Skin epidermis (tissue), 12 donors: ENCODE results near the gene PRM2.

Experiments used
- H3K27ac ChIP-seq, 21 experiments: fragments of 200-600 bp; sonication (generic) in 11 of 21; one replicate each; pipeline ENCODE4 v1.5.0; 2020; ENCODE audit warnings: mild to moderate bottlenecking in 3 of 21, inconsistent platforms in 2 of 21, moderate library complexity in 2 of 21
- H3K4me3 ChIP-seq, 7 experiments: fragments of 200-600 bp; sonication (generic) in 2 of 7; one replicate each; pipeline ENCODE4 v1.5.0; 2020; ENCODE audit warnings: inconsistent platforms in 2 of 7, mild to moderate bottlenecking in 2 of 7, moderate library complexity in 1 of 7

PRM2 gene

GRCh38 chr16:11253009-11253994 lies 23.0 kb downstream of the PRM2 start:
- Histone ChIP-seq H3K4me3 (peak overlapping the region; percentile 52 to 85 (median 72)), H3K27ac (peak overlapping the region in 10 of 21 experiments; percentile 24 to 98 (median 94))

DNA sequence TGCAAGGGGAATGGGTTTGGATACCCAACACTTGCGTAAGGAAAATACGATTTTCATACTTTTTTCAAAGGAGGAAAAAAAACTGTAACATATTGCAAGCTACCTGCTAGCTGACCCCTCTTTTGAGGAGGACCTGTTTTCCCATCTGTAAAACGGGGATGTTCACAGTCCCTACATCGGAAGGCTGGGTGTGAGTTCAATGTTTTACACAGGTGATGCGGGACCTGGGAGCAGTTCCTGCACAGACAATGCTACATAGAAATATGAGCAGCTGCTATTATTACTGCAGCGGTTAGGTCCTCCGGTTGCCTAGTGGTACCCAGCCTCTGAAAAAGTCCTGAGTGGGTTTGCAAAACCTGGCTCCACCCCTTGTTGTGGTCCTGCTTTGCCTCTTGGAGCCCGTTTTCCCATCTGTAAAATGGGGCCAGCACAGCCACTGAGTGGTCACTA lies 23.8 kb downstream of the PRM2 start:
- Histone ChIP-seq H3K27ac (peak overlapping the region in 6 of 21 experiments; percentile 1 to 98 (median 35)), H3K4me3 (peak overlapping the region in 4 of 7 experiments; percentile 52 to 85 (median 76))

DNA sequence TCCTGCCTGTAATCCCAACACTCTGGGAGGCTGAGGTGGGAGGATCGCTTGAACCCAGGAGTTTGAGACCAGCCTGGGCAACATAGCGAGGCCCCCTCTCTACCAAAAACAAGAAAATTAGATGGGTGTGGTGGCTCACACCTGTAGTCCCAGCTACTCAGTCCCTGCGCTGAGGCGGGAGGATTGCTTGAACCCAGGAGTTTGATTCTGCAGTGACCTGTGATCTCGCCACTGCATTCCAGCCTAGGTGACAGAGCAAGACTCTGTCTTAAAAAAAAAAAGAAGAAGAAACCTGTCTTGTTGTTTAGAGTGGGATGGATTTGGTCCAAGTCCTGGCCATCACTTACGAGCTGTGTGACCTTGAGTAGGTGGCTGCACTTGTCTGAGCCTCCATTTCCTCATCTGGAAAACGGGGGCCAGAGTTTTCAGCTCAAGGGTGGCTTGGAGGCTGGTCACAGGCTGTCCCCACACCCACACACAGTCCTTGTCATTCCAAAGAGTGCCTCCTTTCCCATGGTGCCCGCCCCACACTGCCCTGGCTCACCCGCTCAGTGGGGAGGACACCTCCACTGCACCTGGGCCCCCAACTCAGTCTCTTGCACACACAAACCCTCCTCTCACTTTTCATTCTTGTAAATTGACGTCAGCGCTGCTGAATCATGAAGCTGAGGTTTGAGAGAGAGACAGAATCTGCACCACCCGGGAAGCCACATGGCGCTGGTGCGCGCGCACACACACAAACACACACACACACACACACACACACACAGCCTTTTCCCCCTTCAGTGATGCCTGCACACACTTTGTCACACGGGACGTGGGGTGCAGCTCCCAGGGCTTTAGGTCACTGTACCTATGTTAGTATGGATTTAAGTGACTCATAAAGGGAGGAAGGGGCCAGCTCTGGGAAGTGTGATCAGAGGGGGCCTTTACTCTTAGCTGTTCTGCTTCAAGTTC lies 24.5 kb downstream of the PRM2 start:
- Histone ChIP-seq H3K4me3 (peak overlapping the region in 2 of 7 experiments; percentile 69 to 83), H3K27ac (peak overlapping the region in 7 of 21 experiments; percentile 1 to 98 (median 46))

GRCh38 chr16:11250786-11251524 lies 25.3 kb downstream of the PRM2 start:
- Histone ChIP-seq H3K27ac (peak overlapping the region in 2 of 21 experiments; percentile 22 to 50), H3K4me3 (no peak overlapping the region)

- Histone ChIP-seq H3K27ac (no peak overlapping the region), H3K4me3 (no peak overlapping the region)
Measured at GRCh38 chr16:11250091-11250785, 26.0 kb downstream of the PRM2 start.

DNA sequence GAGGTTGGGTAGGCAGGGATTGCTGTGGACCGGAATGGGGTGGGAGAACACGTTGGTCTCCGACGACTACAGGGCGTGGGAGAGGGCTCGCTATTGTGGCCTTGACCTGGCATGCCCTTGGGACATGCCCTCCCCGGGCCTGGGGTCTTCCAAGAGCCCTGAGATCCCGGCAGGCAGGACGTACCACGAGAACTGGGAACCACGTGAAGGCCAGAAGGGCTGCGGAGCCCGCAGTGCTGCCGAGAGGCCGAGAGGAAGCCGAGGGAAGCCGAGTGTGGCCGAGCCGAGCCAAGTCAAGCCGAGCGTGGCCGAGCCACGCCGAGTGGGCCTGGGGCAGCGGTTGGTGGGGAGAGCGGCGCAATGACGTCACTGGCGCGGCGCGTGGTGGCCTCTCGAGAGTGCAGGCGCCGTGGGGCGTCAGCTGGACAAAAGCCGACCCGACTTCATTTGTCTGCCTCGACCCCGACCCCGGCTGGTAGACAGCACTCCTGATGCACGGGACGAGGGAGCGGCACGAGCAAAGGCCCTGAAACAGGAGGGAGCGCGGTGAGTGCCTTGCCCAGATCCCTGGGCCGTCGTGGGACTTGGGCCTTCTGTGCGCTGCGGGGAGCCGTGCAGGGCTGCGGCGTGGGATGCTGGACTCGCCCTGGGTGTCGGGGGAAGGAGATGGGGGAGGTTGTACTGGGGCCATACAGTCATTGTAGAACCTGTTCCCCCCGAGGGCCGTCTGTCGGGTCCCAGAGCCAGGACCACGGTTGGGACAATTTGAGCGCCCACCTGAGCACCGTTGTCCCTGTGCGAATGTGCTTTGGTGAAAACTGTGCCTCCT lies 26.8 kb downstream of the PRM2 start:
- Histone ChIP-seq H3K4me3 (no peak overlapping the region), H3K27ac (no peak overlapping the region)

DNA sequence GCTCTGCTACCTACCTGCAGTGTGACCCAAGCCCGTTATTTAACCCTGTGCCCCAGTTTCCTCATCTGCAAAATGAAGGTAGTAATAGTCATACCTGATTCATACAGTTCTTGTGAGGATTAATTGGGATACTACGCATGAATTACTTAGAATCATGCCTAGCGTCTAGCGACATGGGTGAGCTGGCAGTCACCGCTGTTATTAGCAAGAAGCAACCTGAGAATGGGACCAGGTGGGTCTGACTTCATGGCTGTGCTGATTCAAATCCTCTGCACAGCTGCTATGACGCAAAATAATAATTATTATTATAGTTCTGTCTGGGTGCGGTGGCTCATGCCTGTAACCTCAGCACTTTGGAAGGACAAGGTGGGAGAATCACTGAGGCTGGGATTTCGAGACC lies 28.1 kb downstream of the PRM2 start:
- no peak overlapping the region for H3K4me3 ChIP-seq
- no peak overlapping the region for H3K27ac ChIP-seq

GRCh38 chr16:11245988-11246387 lies 30.3 kb downstream of the PRM2 start:
- H3K27ac ChIP-seq, result no peak overlapping the region
- no peak overlapping the region for H3K4me3 ChIP-seq

GRCh38 chr16:11245222-11245737 lies 31.0 kb downstream of the PRM2 start:
- H3K27ac ChIP-seq, result no peak overlapping the region
- no peak overlapping the region for H3K4me3 ChIP-seq

- no peak overlapping the region for H3K27ac ChIP-seq
Measured at GRCh38 chr16:11242658-11243057, 33.6 kb downstream of the PRM2 start.

DNA sequence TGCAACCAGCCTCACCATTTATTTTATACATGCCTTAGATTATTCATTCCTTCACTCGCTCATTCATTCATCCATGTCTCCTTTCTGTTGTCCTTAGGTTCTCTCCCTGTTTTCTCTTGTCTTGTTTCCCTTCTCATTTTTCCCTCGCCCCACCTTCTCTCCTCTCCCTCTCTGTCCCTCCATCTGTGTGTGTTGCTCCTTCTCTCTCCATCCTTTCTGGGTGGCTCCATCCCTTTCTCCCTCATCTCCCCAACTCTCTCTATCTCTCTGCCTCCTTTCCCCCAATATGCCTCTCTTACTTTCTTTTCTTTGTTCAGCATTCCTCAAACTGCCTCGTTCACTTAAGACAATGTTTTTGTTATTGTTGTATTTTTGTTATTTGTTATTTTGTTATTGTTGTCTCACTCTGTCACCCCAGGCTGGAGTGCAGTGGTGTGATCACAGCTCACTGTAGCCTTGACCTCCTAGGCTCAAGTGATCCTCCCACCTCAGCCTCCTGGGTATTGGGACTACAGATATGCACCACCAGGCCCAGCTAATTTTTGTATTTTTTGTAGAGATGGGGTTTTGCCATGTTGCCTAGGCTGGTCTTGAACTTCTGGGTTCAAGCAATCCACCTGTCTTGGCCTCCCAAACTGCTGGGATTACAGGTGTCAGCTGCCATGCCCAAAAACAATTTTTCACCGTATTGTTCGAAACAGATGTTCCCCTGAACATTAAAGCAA lies 34.6 kb downstream of the PRM2 start:
- no peak overlapping the region for H3K27ac ChIP-seq
- no peak overlapping the region for H3K4me3 ChIP-seq

More at GRCh38 chr16:11242658-11243057, 33.6 kb downstream of the PRM2 start:
- H3K4me3 ChIP-seq, result no peak overlapping the region

GRCh38 chr16:11240636-11241473 lies 35.4 kb downstream of the PRM2 start:
- peak overlapping the region in 1 of 21 experiments; percentile 41 for H3K27ac ChIP-seq

GRCh38 chr16:11239644-11240632 lies 36.3 kb downstream of the PRM2 start:
- no peak overlapping the region for H3K4me3 ChIP-seq
- no peak overlapping the region for H3K27ac ChIP-seq

More at GRCh38 chr16:11240636-11241473, 35.4 kb downstream of the PRM2 start:
- H3K4me3 ChIP-seq, result no peak overlapping the region

DNA sequence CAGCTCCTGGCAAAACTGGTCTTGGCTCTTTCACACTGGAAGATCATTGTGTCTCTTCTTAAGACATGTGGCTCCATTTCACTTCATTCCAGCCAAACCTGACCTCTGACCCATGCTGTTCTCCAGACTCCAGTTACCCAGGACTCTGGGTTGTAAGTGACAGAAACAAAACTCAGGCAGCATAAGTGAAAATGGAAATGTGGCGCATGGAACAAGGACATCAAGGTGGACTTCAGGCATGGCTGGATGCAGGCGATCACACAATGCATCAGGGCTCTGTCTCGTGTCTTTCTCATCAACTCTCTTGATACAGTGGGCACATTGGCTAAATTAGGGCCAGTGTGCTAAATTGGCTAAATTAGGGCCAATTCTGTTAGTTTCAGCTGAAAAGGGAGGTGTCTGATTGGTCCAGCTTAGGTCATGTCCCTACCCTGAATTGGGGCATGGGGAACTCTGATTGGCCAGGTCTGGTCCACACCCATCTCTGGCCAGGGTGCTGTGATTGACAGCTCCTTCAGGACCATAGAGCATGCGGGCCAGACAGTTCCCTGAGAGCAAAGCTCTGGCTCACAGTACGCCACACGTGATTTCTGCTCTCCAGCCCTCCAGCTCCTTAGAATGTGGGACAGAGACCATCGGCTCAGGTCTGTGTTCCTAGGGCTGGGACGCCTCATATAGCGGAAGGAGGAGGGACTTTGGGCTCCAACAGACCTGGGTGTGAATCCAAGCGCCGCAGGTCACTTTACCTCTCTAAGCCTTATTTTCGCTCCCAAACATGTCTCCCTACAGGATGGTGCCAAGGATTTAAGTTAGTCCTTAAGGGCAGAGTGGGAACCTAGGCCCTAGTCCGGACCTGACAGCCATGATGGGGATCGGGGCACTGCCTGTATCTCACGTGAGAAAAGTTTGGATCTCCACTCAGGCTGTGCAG lies 37.7 kb downstream of the PRM2 start:
- Histone ChIP-seq H3K4me3 (no peak overlapping the region), H3K27ac (no peak overlapping the region)
